K562 (cell line): ENCODE results near the gene TSPAN3. TPM values are rescaled to one million over a fixed set of nuclear protein-coding genes. Genes with fewer than 3 reads are reported as not detected.

Source experiments
- CBFA2T2 ChIP-seq: fragments of 450-650 bp; conservative IDR thresholded peaks from 2 replicates; pipeline ENCODE4 v1.6.1; 2017; ENCODE audit warnings: mild to moderate bottlenecking
- CBFA2T3 ChIP-seq: fragments of 450-650 bp; IDR thresholded peaks from 2 replicates; pipeline ENCODE4 v1.6.1; 2017
- CEBPB ChIP-seq: fragments of 450-650 bp; IDR thresholded peaks from 2 replicates; pipeline ENCODE4 v1.6.1; 2016; ENCODE audit warnings: missing genetic modification characterization, missing compliant biosample characterization
- E2F3 ChIP-seq: fragments of 250-450 bp; sonication (Bioruptor Pico); IDR thresholded peaks from 2 replicates; pipeline ENCODE4 v1.4.0; 2020; ENCODE audit warnings: mild to moderate bottlenecking
- E2F8 ChIP-seq: fragments of 450-650 bp; IDR thresholded peaks from 2 replicates; pipeline ENCODE4 v1.7.1; 2018; ENCODE audit warnings: mild to moderate bottlenecking, low read depth; ENCODE audit not compliant: partially characterized antibody
- FOXM1 ChIP-seq, 2 experiments: fragments of 450-650 bp in 1 of 2; sonication (generic) in 1 of 2; formaldehyde crosslinking in 1 of 2; IDR thresholded peaks; 2 replicates each; pipeline versions ENCODE4 v1.6.1 to v1.9.0; 2017 to 2022; ENCODE audit warnings: low read depth in 2 of 2, mild to moderate bottlenecking in 2 of 2, missing genetic modification reagents in 1 of 2, moderate library complexity in 1 of 2
- GTF3C2 ChIP-seq: IDR thresholded peaks from 3 replicates; pipeline ENCODE4 v1.6.1; 2011; ENCODE audit warnings: borderline replicate concordance, mild to moderate bottlenecking, moderate library complexity; ENCODE audit not compliant: insufficient read length; ENCODE audit errors: extremely low read depth
- HDAC2 ChIP-seq: fragments of 450-650 bp; IDR thresholded peaks from 2 replicates; pipeline ENCODE4 v1.6.1; 2016; ENCODE audit warnings: mild to moderate bottlenecking
- HMGN3 ChIP-seq: IDR thresholded peaks from 2 replicates; pipeline ENCODE4 v1.6.1; 2011; ENCODE audit warnings: borderline replicate concordance, low read depth, mild to moderate bottlenecking, mixed read lengths, low read length; ENCODE audit not compliant: insufficient read length; ENCODE audit errors: extremely low read depth
- HNRNPK ChIP-seq: fragments of 200-400 bp; formaldehyde crosslinking; IDR thresholded peaks from one replicate; pipeline ENCODE4 v1.6.1; 2018; ENCODE audit warnings: mild to moderate bottlenecking, low read depth, low read length; ENCODE audit not compliant: poor library complexity, severe bottlenecking
- PHF8 ChIP-seq: fragments of 200-600 bp; sonication (generic); IDR thresholded peaks from 2 replicates; pipeline ENCODE4 v1.6.1; 2012; ENCODE audit warnings: mixed run types, mild to moderate bottlenecking, inconsistent platforms, low read length, moderate library complexity, borderline replicate concordance
- RFX1 ChIP-seq: fragments of 450-650 bp; IDR thresholded peaks from 2 replicates; pipeline ENCODE4 v1.6.1; 2016; ENCODE audit warnings: mild to moderate bottlenecking, moderate library complexity
- SPI1 ChIP-seq: IDR thresholded peaks from 2 replicates; pipeline ENCODE4 v1.6.1; 2011; ENCODE audit warnings: low read depth, low read length, control low read depth, borderline replicate concordance
- ZNF324 ChIP-seq: fragments of 250-450 bp; sonication (Bioruptor Pico); IDR thresholded peaks from 2 replicates; pipeline ENCODE4 v1.4.0; 2020; ENCODE audit warnings: mild to moderate bottlenecking
- polyA plus RNA-seq, 8 experiments: library from polyadenylated mRNA; depleted of rRNA in 4 of 8; stranded (reverse) in 5 of 8; unstranded in 3 of 8; fragments of >200 nt; fragmentation: Nextera tagmentation in 2 of 8; fragmentation: Illumina TruSeq in 1 of 8; extraction: Ambion mirVana in 2 of 8; extraction: Trizol in 1 of 8; gene quantifications; 2 replicates each; pipeline versions ENCODE4 v1.2.1 to v1.2.3, GENCODE V29; 2011 to 2014; ENCODE audit warnings: inconsistent platforms in 1 of 8, missing spikeins in 1 of 8
- total RNA-seq, 7 experiments: library from RNA; depleted of rRNA in 6 of 7; stranded (reverse); fragments of >200 nt in 6 of 7; fragmentation: Illumina TruSeq in 2 of 7; extraction: Trizol in 2 of 7; gene quantifications; 2 replicates each; pipeline versions ENCODE4 v1.2.1 to v1.2.3, GENCODE V29; 2011 to 2021; ENCODE audit warnings: low replicate concordance in 1 of 7
- TF ChIP-seq, protein P1 (sequence below): sonication (generic); formaldehyde crosslinking; IDR thresholded peaks from 2 replicates; pipeline ENCODE4 v1.8.1; 2023; ENCODE audit warnings: missing genetic modification reagents, mild to moderate bottlenecking, borderline replicate concordance

Gene TSPAN3
- total and polyA plus RNA-seq, 9 of the 15 experiments (the other 6 are each of a cell fraction or from before 2014, with no cell fraction given): 14.3 to 144 (median 71.1) TPM

- no peak for TF ChIP-seq E2F8
- TF ChIP-seq, protein P1, sequence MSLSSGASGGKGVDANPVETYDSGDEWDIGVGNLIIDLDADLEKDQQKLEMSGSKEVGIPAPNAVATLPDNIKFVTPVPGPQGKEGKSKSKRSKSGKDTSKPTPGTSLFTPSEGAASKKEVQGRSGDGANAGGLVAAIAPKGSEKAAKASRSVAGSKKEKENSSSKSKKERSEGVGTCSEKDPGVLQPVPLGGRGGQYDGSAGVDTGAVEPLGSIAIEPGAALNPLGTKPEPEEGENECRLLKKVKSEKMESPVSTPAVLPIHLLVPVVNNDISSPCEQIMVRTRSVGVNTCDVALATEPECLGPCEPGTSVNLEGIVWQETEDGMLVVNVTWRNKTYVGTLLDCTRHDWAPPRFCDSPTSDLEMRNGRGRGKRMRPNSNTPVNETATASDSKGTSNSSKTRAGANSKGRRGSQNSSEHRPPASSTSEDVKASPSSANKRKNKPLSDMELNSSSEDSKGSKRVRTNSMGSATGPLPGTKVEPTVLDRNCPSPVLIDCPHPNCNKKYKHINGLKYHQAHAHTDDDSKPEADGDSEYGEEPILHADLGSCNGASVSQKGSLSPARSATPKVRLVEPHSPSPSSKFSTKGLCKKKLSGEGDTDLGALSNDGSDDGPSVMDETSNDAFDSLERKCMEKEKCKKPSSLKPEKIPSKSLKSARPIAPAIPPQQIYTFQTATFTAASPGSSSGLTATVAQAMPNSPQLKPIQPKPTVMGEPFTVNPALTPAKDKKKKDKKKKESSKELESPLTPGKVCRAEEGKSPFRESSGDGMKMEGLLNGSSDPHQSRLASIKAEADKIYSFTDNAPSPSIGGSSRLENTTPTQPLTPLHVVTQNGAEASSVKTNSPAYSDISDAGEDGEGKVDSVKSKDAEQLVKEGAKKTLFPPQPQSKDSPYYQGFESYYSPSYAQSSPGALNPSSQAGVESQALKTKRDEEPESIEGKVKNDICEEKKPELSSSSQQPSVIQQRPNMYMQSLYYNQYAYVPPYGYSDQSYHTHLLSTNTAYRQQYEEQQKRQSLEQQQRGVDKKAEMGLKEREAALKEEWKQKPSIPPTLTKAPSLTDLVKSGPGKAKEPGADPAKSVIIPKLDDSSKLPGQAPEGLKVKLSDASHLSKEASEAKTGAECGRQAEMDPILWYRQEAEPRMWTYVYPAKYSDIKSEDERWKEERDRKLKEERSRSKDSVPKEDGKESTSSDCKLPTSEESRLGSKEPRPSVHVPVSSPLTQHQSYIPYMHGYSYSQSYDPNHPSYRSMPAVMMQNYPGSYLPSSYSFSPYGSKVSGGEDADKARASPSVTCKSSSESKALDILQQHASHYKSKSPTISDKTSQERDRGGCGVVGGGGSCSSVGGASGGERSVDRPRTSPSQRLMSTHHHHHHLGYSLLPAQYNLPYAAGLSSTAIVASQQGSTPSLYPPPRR (CRISPR knock-in tag): no peak
- TF ChIP-seq HDAC2: no peak
- TF ChIP-seq ZNF324 (CRISPR knock-in tag): no peak
- TF ChIP-seq E2F3 (CRISPR knock-in tag): no peak
- 0 out of 2 replicates have a peak, but pooled peaks have one; percentile 6 for TF ChIP-seq CBFA2T2
- no peak for TF ChIP-seq PHF8
- TF ChIP-seq HNRNPK: no peak
- no peak for TF ChIP-seq FOXM1 (IDR thresholded peaks at IDR 0.05; ENCODE audit: low read depth)
- TF ChIP-seq FOXM1 (CRISPR knock-in tag; IDR thresholded peaks at IDR 0.05; ENCODE audit: low read depth): no peak
- TF ChIP-seq CEBPB (tag): 0 out of 2 replicates have a peak, but pooled peaks have one; percentile 22
- no peak for TF ChIP-seq HMGN3
- TF ChIP-seq RFX1: no peak
- TF ChIP-seq GTF3C2: no peak
- no peak for TF ChIP-seq SPI1
- peak; percentile 63 for TF ChIP-seq CBFA2T3
These were observed 655 bp upstream of the TSPAN3 start (continued) for GRCh38 chr15:77071305-77072223.
